Measurements from ENCODE around the gene GBX1.

Gene GBX1

DNA sequence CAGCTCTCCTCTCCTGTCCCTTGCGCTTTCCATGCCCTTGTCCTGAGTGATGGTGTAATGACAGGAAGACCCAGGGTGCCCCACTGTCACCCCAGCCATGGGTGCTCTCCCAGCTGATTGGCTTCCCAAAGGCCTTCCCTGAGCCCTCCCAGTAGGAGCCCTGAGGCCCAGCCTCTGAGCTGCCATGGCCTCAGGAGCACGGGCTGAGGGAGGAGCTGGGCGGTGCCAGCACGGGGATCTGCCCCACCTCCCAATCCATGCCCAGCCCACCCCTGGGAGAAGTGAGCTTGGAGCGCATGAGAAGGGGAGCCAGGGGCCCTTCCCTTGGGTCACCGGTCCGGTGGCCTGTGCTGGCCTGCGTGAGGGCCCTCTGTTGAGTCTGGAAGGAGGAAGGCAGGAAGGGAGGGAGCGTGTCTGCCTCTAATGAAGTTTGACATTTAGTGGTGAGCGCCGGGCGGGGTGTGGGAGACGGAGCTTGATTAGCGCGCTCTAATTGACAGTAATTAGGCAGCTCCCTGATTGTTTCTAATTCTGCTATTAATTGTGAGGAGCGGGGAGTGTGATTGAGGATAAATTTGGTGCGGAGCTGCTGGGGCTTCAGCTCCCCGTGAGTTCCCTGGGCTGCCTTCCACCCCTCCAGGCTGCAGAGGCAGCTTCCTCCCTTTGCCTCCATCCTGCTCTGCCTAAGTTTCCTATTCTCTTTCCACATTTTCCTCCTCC lies 28.3 kb downstream of the GBX1 start:
- in situ Hi-C loops (cut with HindIII; ENCODE audit: low pct_ligation_motif_present, low sequenced_read_pairs), result no loop called here
- no peaks in the 10 kb centered on the region for H3K27me3 ChIP-seq (replicated peaks)
- TF ChIP-seq, protein P1, sequence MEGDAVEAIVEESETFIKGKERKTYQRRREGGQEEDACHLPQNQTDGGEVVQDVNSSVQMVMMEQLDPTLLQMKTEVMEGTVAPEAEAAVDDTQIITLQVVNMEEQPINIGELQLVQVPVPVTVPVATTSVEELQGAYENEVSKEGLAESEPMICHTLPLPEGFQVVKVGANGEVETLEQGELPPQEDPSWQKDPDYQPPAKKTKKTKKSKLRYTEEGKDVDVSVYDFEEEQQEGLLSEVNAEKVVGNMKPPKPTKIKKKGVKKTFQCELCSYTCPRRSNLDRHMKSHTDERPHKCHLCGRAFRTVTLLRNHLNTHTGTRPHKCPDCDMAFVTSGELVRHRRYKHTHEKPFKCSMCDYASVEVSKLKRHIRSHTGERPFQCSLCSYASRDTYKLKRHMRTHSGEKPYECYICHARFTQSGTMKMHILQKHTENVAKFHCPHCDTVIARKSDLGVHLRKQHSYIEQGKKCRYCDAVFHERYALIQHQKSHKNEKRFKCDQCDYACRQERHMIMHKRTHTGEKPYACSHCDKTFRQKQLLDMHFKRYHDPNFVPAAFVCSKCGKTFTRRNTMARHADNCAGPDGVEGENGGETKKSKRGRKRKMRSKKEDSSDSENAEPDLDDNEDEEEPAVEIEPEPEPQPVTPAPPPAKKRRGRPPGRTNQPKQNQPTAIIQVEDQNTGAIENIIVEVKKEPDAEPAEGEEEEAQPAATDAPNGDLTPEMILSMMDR (IDR thresholded peaks at IDR 0.05; ENCODE audit: low read depth, low read length, missing control alignments), result no peak
- H3K27ac ChIP-seq, result no peak overlapping the region
- no peak for DNase-seq
- H3K36me3 ChIP-seq (replicated peaks), result peaks cover 39% of the 10 kb centered on the region
- H3K4me3 ChIP-seq (ENCODE audit: low read depth, low read length), result no peak overlapping the region

GRCh38 chr7:151138153-151138851 lies 29.2 kb downstream of the GBX1 start:
- Histone ChIP-seq H3K27ac (no peak overlapping the region), H3K36me3 (replicated peaks) (peaks cover 30% of the 10 kb centered on the region), H3K4me3 (ENCODE audit: low read depth, low read length) (no peak overlapping the region), H3K27me3 (replicated peaks) (no peaks in the 10 kb centered on the region)
- in situ Hi-C loops (cut with HindIII; ENCODE audit: low pct_ligation_motif_present, low sequenced_read_pairs), result no loop called here
- TF ChIP-seq, protein P1 (IDR thresholded peaks at IDR 0.05; ENCODE audit: low read depth, low read length, missing control alignments), result no peak
- no peak for DNase-seq

DNA sequence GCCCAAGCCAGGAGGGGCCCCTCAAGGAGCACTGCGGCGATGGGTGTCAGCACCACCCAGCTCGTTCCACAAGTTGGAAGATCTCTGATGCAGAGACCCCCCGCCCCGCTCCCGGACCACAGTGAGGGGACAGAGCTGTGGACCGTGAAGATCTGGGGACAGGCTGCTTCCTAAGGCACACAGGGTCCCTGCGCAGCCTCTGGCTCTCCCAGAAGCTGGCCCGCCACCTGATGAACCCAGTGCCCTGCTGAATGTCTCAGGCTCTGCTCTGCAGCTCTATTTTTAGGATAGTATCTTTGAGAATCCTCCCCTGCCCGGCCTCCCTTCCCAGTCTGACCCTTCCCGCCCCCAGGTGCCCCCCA lies 29.7 kb downstream of the GBX1 start:
- H3K4me3 ChIP-seq (ENCODE audit: low read depth, low read length), result no peak overlapping the region
- H3K27me3 ChIP-seq (replicated peaks), result no peaks in the 10 kb centered on the region
- H3K27ac ChIP-seq, result no peak overlapping the region
- in situ Hi-C loops (cut with HindIII; ENCODE audit: low pct_ligation_motif_present, low sequenced_read_pairs), result no loop called here
- TF ChIP-seq, protein P1 (IDR thresholded peaks at IDR 0.05; ENCODE audit: low read depth, low read length, missing control alignments), result no peak
- no peak for DNase-seq
- H3K36me3 ChIP-seq (replicated peaks), result peaks cover 26% of the 10 kb centered on the region

DNA sequence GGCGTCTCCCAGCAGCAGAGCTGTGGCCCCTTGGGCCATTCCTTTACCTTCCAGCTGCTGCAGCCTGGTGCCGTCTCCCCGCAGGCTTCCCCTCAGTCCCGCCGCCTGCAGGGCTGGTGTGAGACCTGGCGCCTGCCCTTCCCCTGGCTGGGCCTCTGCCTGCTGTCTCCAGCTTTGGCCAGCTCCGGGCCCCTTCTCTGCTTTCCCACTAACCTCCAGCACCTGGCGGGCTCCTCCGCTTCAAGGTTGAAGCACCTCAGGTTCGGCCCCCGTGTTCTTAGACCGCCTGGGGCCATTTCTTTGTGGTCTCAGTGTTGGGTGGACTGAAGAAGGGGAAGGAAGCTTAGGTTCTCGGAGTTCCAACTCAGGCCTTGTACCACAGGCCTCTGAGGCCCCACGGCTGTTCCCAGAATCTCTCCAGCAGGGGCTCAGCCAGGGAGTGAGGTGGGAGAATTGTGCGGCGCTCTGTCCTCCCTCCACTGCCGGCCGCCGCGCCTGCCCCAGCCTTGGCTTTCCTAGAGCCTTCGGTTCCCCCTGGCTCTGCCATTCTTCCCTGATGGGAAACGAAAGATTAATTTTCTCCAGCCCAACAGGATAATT lies 30.3 kb downstream of the GBX1 start:
- TF ChIP-seq, protein P1 (IDR thresholded peaks at IDR 0.05; ENCODE audit: low read depth, low read length, missing control alignments), result no peak
- DNase-seq, result no peak
- Histone ChIP-seq H3K4me3 (ENCODE audit: low read depth, low read length) (no peak overlapping the region), H3K27me3 (replicated peaks) (no peaks in the 10 kb centered on the region), H3K36me3 (replicated peaks) (peaks cover 28% of the 10 kb centered on the region), H3K27ac (no peak overlapping the region)
- in situ Hi-C loops (cut with HindIII; ENCODE audit: low pct_ligation_motif_present, low sequenced_read_pairs), result no loop called here

DNA sequence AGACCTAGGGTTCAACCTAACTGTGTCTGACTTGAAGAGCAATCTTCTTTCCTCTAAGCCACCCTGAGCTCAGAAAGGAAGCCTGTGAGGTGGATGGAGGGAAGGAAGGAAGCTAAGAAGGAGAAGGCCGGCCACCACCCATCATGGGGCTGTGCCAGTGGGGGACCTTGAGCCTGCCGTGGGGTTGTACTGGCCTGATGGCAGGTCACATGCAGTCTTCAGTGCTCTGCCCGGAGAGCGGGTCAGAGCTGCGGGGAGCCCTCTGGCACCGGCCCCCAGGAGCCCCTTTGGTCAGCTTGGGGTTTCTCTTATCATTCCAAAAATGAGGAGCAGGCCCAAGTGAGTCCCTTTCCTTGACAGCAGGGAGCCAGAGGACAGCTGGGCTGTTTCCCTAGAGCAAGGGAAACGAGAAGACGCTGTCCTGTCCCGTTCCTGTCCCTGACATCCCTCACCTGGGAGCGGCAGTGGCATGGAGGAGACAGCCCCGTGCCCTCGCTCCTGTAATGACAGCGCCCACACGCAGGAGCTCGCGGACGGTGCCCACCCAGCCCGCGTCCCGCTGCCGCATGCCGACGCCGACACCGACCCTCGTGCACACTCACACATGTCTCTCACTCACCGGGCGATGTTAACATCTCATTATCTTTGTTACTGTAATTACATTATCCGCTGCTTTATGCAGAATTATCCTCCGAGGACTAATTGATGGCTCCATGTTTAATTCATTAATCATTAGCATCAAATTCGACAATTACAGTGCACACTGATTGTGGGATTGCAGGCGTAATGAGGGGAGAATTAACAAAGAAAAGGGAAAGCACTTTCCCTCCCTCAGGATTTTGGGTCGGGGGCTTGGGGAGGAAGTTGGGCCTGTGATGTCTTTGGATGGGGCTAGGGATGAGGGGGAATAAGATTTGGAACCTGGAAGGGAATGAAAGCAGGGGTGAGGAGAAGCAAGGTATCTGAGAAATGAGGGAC lies 31.3 kb downstream of the GBX1 start:
- TF ChIP-seq, protein P1 (IDR thresholded peaks at IDR 0.05; ENCODE audit: low read depth, low read length, missing control alignments), result no peak
- in situ Hi-C loops (cut with HindIII; ENCODE audit: low pct_ligation_motif_present, low sequenced_read_pairs), result no loop called here
- DNase-seq, result no peak
- no peaks in the 10 kb centered on the region for H3K27me3 ChIP-seq (replicated peaks)
- H3K27ac ChIP-seq, result no peak overlapping the region
- H3K4me3 ChIP-seq (ENCODE audit: low read depth, low read length), result no peak overlapping the region
- peaks cover 30% of the 10 kb centered on the region for H3K36me3 ChIP-seq (replicated peaks)

All from brain microvascular endothelial cell (primary cell).